Parathyroid adenoma (tissue), 2 donors: ENCODE results near the gene SPACA9.

Experiments used
- H2AFZ ChIP-seq: fragments of 300-600 bp; sonication (generic); one replicate; pipeline ENCODE4 v1.7.0; 2017; ENCODE audit warnings: antibody characterized with exemption, mild to moderate bottlenecking
- H3K27ac ChIP-seq: fragments of 300-600 bp; sonication (generic); one replicate; pipeline ENCODE4 v1.7.0; 2017
- H3K27me3 ChIP-seq: fragments of 300-600 bp; sonication (generic); one replicate; pipeline ENCODE4 v1.7.0; 2017; ENCODE audit warnings: low read length; ENCODE audit not compliant: control insufficient read depth, insufficient read depth
- H3K36me3 ChIP-seq: fragments of 300-600 bp; sonication (generic); one replicate; pipeline ENCODE4 v1.7.0; 2017; ENCODE audit warnings: low read length; ENCODE audit not compliant: control insufficient read depth, insufficient read depth
- H3K4me1 ChIP-seq: fragments of 300-600 bp; sonication (generic); one replicate; pipeline ENCODE4 v1.7.0; 2017; ENCODE audit warnings: control low read depth
- H3K4me2 ChIP-seq: fragments of 300-600 bp; sonication (generic); one replicate; pipeline ENCODE4 v1.7.0; 2017; ENCODE audit warnings: low read length
- H3K4me3 ChIP-seq: fragments of 300-600 bp; sonication (generic); one replicate; pipeline ENCODE4 v1.7.0; 2017; ENCODE audit warnings: low read depth, low read length
- H3K79me2 ChIP-seq: fragments of 300-600 bp; sonication (generic); one replicate; pipeline ENCODE4 v1.7.0; 2017; ENCODE audit warnings: control low read depth
- H3K9ac ChIP-seq: fragments of 300-600 bp; sonication (generic); one replicate; pipeline ENCODE4 v1.7.0; 2017; ENCODE audit warnings: mild to moderate bottlenecking
- H3K9me3 ChIP-seq: fragments of 300-600 bp; sonication (generic); one replicate; pipeline ENCODE4 v1.7.0; 2017; ENCODE audit warnings: low read length; ENCODE audit not compliant: control insufficient read depth
- TF ChIP-seq, protein P1 (sequence below): fragments of 300-600 bp; sonication (generic); IDR thresholded peaks from one replicate; pipeline ENCODE4 v1.7.0; 2017; ENCODE audit warnings: antibody characterized with exemption, mild to moderate bottlenecking
- donor health status: primary hyperparathyroidism.

The SPACA9 gene

DNA sequence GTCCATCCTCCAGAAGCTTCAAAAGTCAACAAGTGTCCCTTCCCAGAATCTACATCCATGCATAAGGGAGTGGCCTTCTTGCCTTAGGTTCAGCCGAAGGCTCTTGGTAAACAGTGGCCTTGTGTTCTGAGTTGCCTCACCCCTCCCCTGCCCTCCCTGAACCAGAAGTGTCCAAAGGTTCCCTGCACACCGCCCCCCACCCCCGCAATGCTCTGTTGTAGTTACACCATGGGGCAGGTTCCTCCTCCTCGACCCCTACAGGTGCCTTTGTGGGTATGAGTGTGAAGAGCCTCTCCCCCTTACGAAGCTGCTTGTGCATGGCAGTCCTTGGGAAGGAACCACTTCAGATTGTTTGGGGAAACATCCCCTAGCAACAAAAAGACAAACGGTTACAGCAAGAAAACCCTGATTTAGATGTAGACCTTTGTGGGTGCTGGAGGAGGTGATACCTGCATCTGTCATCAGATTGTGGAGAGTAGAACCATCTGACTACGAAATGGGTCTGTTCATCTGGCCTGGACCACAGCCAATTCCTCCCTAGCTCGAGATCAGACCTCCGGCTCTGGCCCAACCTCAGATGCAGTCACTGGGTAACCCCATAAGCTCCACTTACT is 7.1 kb downstream of the SPACA9 start:
- H3K36me3 ChIP-seq, result no peaks in the 10 kb centered on the region

DNA sequence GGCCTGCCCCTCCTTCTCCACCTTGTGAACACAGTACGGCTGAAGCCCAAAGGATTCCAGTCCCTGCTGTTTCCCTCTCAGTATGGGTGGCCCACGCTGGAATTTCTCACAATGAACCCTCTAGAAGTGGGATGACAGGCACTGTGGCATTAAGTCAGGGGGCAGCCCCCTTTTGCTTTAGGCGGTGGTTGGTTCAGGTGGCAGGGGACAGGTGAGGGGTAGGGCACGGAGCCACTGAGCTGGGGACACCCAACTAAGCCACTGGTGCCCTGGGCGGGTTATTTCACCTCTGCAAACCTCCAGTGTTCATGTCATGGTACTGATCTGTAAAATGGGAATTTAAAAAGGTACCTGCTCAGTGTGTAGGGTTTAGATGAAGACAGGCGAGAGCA is 7.6 kb downstream of the SPACA9 start:
- H3K9ac ChIP-seq, result no peak overlapping the region
- H3K27ac ChIP-seq, result no peak overlapping the region
- H3K4me1 ChIP-seq, result no peaks in the 10 kb centered on the region
- H3K79me2 ChIP-seq, result no peaks in the 10 kb centered on the region
- no peak overlapping the region for H3K4me3 ChIP-seq
- H3K27me3 ChIP-seq, result no peaks in the 10 kb centered on the region
- no peaks in the 10 kb centered on the region for H3K9me3 ChIP-seq
- no peaks in the 10 kb centered on the region for H3K36me3 ChIP-seq
- no peak overlapping the region for H3K4me2 ChIP-seq
- TF ChIP-seq, protein P1, sequence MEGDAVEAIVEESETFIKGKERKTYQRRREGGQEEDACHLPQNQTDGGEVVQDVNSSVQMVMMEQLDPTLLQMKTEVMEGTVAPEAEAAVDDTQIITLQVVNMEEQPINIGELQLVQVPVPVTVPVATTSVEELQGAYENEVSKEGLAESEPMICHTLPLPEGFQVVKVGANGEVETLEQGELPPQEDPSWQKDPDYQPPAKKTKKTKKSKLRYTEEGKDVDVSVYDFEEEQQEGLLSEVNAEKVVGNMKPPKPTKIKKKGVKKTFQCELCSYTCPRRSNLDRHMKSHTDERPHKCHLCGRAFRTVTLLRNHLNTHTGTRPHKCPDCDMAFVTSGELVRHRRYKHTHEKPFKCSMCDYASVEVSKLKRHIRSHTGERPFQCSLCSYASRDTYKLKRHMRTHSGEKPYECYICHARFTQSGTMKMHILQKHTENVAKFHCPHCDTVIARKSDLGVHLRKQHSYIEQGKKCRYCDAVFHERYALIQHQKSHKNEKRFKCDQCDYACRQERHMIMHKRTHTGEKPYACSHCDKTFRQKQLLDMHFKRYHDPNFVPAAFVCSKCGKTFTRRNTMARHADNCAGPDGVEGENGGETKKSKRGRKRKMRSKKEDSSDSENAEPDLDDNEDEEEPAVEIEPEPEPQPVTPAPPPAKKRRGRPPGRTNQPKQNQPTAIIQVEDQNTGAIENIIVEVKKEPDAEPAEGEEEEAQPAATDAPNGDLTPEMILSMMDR, result no peak
- H2AFZ ChIP-seq, result no peak overlapping the region

More for the DNA sequence above, 7.1 kb downstream of the SPACA9 start:
- Histone ChIP-seq H3K27ac (no peak overlapping the region), H2AFZ (no peak overlapping the region), H3K4me2 (no peak overlapping the region), H3K9me3 (no peaks in the 10 kb centered on the region), H3K9ac (no peak overlapping the region), H3K27me3 (no peaks in the 10 kb centered on the region), H3K4me3 (no peak overlapping the region), H3K79me2 (no peaks in the 10 kb centered on the region), H3K4me1 (no peaks in the 10 kb centered on the region)
- TF ChIP-seq, protein P1, result no peak

GRCh38 chr9:132887181-132888120 is 8.8 kb downstream of the SPACA9 start:
- H3K9ac ChIP-seq, result no peak overlapping the region
- TF ChIP-seq, protein P1, result no peak
- H3K79me2 ChIP-seq, result no peaks in the 10 kb centered on the region
- no peak overlapping the region for H3K27ac ChIP-seq
- H3K9me3 ChIP-seq, result no peaks in the 10 kb centered on the region
- no peaks in the 10 kb centered on the region for H3K4me1 ChIP-seq
- H3K4me2 ChIP-seq, result no peak overlapping the region
- H2AFZ ChIP-seq, result no peak overlapping the region
- no peaks in the 10 kb centered on the region for H3K36me3 ChIP-seq
- no peaks in the 10 kb centered on the region for H3K27me3 ChIP-seq
- no peak overlapping the region for H3K4me3 ChIP-seq

DNA sequence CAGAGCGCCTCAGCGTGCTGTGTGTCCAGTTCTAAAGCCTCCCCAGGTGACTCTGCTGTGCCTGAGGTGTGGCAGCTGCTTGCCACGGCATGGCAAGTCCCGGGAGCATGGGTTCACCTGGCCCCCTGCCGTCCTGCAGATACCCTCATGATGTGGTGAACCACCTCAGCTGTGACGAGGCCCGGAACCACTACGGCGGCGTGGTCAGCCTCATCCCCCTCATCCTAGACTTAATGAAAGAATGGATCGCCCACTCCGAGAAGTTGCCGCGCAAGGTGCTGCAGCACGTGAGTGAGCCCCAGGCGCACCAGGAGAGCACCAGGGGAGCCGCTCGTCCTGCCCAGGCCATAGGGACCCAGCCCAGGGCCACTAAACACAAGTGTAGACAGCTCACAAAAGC is 9.5 kb downstream of the SPACA9 start:
- Histone ChIP-seq H3K9ac (no peak overlapping the region), H3K79me2 (no peaks in the 10 kb centered on the region), H3K36me3 (no peaks in the 10 kb centered on the region), H3K27me3 (no peaks in the 10 kb centered on the region), H3K4me2 (no peak overlapping the region), H2AFZ (no peak overlapping the region), H3K27ac (no peak overlapping the region), H3K9me3 (no peaks in the 10 kb centered on the region), H3K4me1 (no peaks in the 10 kb centered on the region), H3K4me3 (no peak overlapping the region)
- TF ChIP-seq, protein P1, result no peak
